Smooth muscle cell (in vitro differentiated cells): Measurements from ENCODE around the gene ZNF687. TPM values are rescaled to one million over a fixed set of nuclear protein-coding genes. Genes with fewer than 3 reads are reported as not detected.

ENCODE experiments used
- DNase-seq: peaks from one replicate; lab custom pipeline; 2025; ENCODE audit not compliant: unreplicated experiment; lab: John Stamatoyannopoulos, UW
- H2AFZ ChIP-seq: fragments of 200-600 bp; sonication (generic); 2 replicates; pipeline ENCODE4 v1.6.0; 2016; ENCODE audit warnings: antibody characterized with exemption, low read depth, mild to moderate bottlenecking
- H3F3A ChIP-seq: fragments of 200-600 bp; sonication (generic); 2 replicates; pipeline ENCODE4 v1.6.0; 2017; ENCODE audit warnings: antibody characterized with exemption, low read depth
- H3K27ac ChIP-seq: fragments of 200-600 bp; sonication (generic); 2 replicates; pipeline ENCODE4 v1.5.1; 2016; ENCODE audit warnings: low read depth, mild to moderate bottlenecking
- H3K27me3 ChIP-seq: fragments of 200-600 bp; sonication (generic); 2 replicates; pipeline ENCODE4 v1.6.1; 2016; ENCODE audit warnings: low read depth, mild to moderate bottlenecking
- H3K36me3 ChIP-seq: fragments of 200-600 bp; sonication (generic); 2 replicates; pipeline ENCODE4 v1.5.1; 2016; ENCODE audit warnings: low read depth
- H3K4me1 ChIP-seq: fragments of 200-600 bp; sonication (generic); 2 replicates; pipeline ENCODE4 v1.5.1; 2016; ENCODE audit warnings: low read depth
- H3K4me2 ChIP-seq: fragments of 200-600 bp; sonication (generic); 2 replicates; pipeline ENCODE4 v1.6.0; 2016; ENCODE audit warnings: mild to moderate bottlenecking
- H3K4me3 ChIP-seq: fragments of 200-600 bp; sonication (generic); 2 replicates; pipeline ENCODE4 v1.5.1; 2016; ENCODE audit warnings: mild to moderate bottlenecking
- H3K79me2 ChIP-seq: fragments of 200-600 bp; sonication (generic); 2 replicates; pipeline ENCODE4 v1.6.0; 2016; ENCODE audit warnings: low read depth, mild to moderate bottlenecking
- H3K9ac ChIP-seq: fragments of 200-600 bp; sonication (generic); 2 replicates; pipeline ENCODE4 v1.6.0; 2016; ENCODE audit warnings: low read depth
- H3K9me3 ChIP-seq: fragments of 200-600 bp; sonication (generic); replicated peaks from 2 replicates; pipeline ENCODE4 v1.5.1; 2016; ENCODE audit warnings: low read depth
- H4K20me1 ChIP-seq: fragments of 200-600 bp; sonication (generic); 2 replicates; pipeline ENCODE4 v1.6.0; 2016; ENCODE audit warnings: low read depth
- CTCF ChIP-seq: fragments of 200-600 bp; sonication (generic); IDR thresholded peaks from 2 replicates; pipeline ENCODE4 v1.5.1; 2017; ENCODE audit warnings: borderline replicate concordance, mild to moderate bottlenecking, antibody characterized with exemption; ENCODE audit not compliant: insufficient read depth, poor library complexity, severe bottlenecking
- WGBS: methylation state at CpG from one replicate; pipeline ENCODE4 v1.1.7; 2016; ENCODE audit warnings: low lambda C conversion rate; 5-methylcytosine and 5-hydroxymethylcytosine counted together
- polyA plus RNA-seq: library from polyadenylated mRNA; unstranded; fragments of >200 nt; fragmentation: Nextera tagmentation; extraction: Ambion mirVana; gene quantifications from 2 replicates; pipeline ENCODE4 v1.2.1, GENCODE V29; 2016
- total RNA-seq: library from RNA; depleted of rRNA; stranded (reverse); fragments of >200 nt; gene quantifications from 2 replicates; pipeline ENCODE4 v1.2.3, GENCODE V29; 2014

The ZNF687 gene
- total and polyA plus RNA-seq, 2 experiments from 2014 or later, result 2.4 to 10.7 TPM

GRCh38 chr1:151324390-151324930, 42.4 kb downstream of the ZNF687 start:
- no peak overlapping the region for H3K9ac ChIP-seq
- no peaks in the 10 kb centered on the region for H3K27me3 ChIP-seq
- H3K9me3 ChIP-seq, result no peaks in the 10 kb centered on the region
- peaks cover 67% of the 10 kb centered on the region for H3K79me2 ChIP-seq
- H3K4me3 ChIP-seq, result no peak overlapping the region
- no peak overlapping the region for H3K4me2 ChIP-seq
- H4K20me1 ChIP-seq, result peaks cover 10% of the 10 kb centered on the region
- no peak for TF ChIP-seq CTCF
- 98% methylated on average over 4 of the region's 4 CpGs for WGBS
- DNase-seq, result no peak
- peaks cover 9% of the 10 kb centered on the region for H3K4me1 ChIP-seq
- peak overlapping the region; percentile 5 for H3K27ac ChIP-seq
- H3F3A ChIP-seq, result no peaks in the 10 kb centered on the region
- H2AFZ ChIP-seq, result no peak overlapping the region
- H3K36me3 ChIP-seq, result no peaks in the 10 kb centered on the region

DNA sequence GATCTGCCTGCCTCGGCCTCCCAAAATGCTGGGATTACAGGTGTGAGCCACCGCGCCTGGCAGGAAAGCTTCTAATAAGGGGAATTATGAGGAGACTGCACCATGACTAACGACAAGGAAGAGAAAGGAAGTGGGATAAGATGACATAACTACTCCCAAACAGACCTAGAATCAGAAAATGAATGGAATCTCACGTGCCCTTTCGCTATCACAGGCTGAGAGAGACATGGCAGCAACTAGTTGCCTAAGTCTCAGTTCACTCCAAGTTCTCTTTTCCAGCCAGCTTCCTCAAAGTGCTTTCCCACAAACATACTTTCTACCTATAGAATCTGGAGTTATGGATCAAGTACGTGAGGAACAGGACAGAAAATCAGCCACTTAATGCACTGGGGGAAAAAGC, 43.1 kb downstream of the ZNF687 start:
- H2AFZ ChIP-seq, result no peak overlapping the region
- H4K20me1 ChIP-seq, result peaks cover 10% of the 10 kb centered on the region
- peak overlapping the region; percentile 88 for H3K4me2 ChIP-seq
- H3K27ac ChIP-seq, result peak overlapping the region; percentile 98
- H3K9me3 ChIP-seq, result no peaks in the 10 kb centered on the region
- H3K36me3 ChIP-seq, result no peaks in the 10 kb centered on the region
- 77% methylated on average over 7 of the region's 7 CpGs for WGBS
- no peaks in the 10 kb centered on the region for H3F3A ChIP-seq
- TF ChIP-seq CTCF, result no peak
- no peaks in the 10 kb centered on the region for H3K27me3 ChIP-seq
- H3K4me1 ChIP-seq, result peaks cover 9% of the 10 kb centered on the region
- DNase-seq, result no peak
- H3K9ac ChIP-seq, result peak overlapping the region; percentile 23
- peaks cover 66% of the 10 kb centered on the region for H3K79me2 ChIP-seq
- H3K4me3 ChIP-seq, result peak overlapping the region; percentile 73

GRCh38 chr1:151325646-151326429, 43.7 kb downstream of the ZNF687 start:
- DNase-seq, result no peak
- Histone ChIP-seq H3K4me1 (peaks cover 9% of the 10 kb centered on the region), H3K27ac (peak overlapping the region; percentile 98), H3K79me2 (peaks cover 60% of the 10 kb centered on the region), H2AFZ (no peak overlapping the region), H3F3A (no peaks in the 10 kb centered on the region), H3K9me3 (no peaks in the 10 kb centered on the region), H3K4me3 (peak overlapping the region; percentile 73), H3K36me3 (no peaks in the 10 kb centered on the region), H3K27me3 (no peaks in the 10 kb centered on the region), H3K4me2 (peak overlapping the region; percentile 88), H3K9ac (peak overlapping the region; percentile 98), H4K20me1 (peaks cover 7% of the 10 kb centered on the region)
- no peak for TF ChIP-seq CTCF
- 37% methylated on average over 5 of the region's 5 CpGs for WGBS
